Bronchial epithelial cell (primary cell): Measurements from ENCODE around the gene KLHL22. TPM values are rescaled to one million over a fixed set of nuclear protein-coding genes. Genes with fewer than 3 reads are reported as not detected.

Experiments
- DNase-seq: peaks from one replicate; pipeline ENCODE4 v3.0.0-alpha.2; 2010; ENCODE audit warnings: low read depth
- FAIRE-seq: peaks from 2 replicates; lab custom pipeline; 2011; peaks lifted over from hg19 to GRCh38; lab: Jason Lieb, UNC
- H3K27me3 ChIP-seq: 2 replicates; pipeline ENCODE4 v1.5.1; 2011; ENCODE audit warnings: low read length; ENCODE audit not compliant: control insufficient read depth, insufficient read depth
- H3K36me3 ChIP-seq: 2 replicates; pipeline ENCODE4 v1.5.1; 2011; ENCODE audit warnings: low read length; ENCODE audit not compliant: control insufficient read depth, insufficient read depth
- H3K4me3 ChIP-seq: 2 replicates; pipeline ENCODE4 v1.5.1; 2011; ENCODE audit warnings: mild to moderate bottlenecking, low read depth, low read length, control low read depth
- CTCF ChIP-seq: IDR thresholded peaks from 2 replicates; pipeline ENCODE4 v1.5.1; 2011; ENCODE audit warnings: mild to moderate bottlenecking, moderate library complexity, low read length, control low read depth, inconsistent platforms; ENCODE audit not compliant: insufficient read depth, severe bottlenecking
- total RNA-seq: library from RNA; depleted of rRNA; stranded (reverse); fragments of >200 nt; gene quantifications from 2 replicates; pipeline ENCODE4 v1.2.1, GENCODE V29; 2014

The KLHL22 gene
- total RNA-seq, 1 donor from 2014 or later = 17.1 TPM

- H3K4me3 ChIP-seq = no peak overlapping the region
- DNase-seq = peak; percentile 96
These were observed 36.0 kb upstream of the KLHL22 start for GRCh38 chr22:20531404-20532201.

GRCh38 chr22:20531154-20531403 lies 35.5 kb upstream of the KLHL22 start:
- H3K4me3 ChIP-seq = no peak overlapping the region
- TF ChIP-seq CTCF = no peak
- DNase-seq (no peak), FAIRE-seq (no peak)
- no peaks in the 10 kb centered on the region for H3K27me3 ChIP-seq
- peaks cover 15% of the 10 kb centered on the region for H3K36me3 ChIP-seq

More at GRCh38 chr22:20531404-20532201, 36.0 kb upstream of the KLHL22 start:
- peaks cover 16% of the 10 kb centered on the region for H3K36me3 ChIP-seq
- FAIRE-seq = peak; percentile 96
- no peaks in the 10 kb centered on the region for H3K27me3 ChIP-seq
- TF ChIP-seq CTCF = no peak

GRCh38 chr22:20530368-20531153 lies 35.0 kb upstream of the KLHL22 start:
- Histone ChIP-seq H3K36me3 (peaks cover 14% of the 10 kb centered on the region), H3K4me3 (no peak overlapping the region), H3K27me3 (no peaks in the 10 kb centered on the region)
- peak; percentile 93 for DNase-seq
- peak; percentile 17 for TF ChIP-seq CTCF
- peak; percentile 97 for FAIRE-seq

GRCh38 chr22:20528405-20528978 lies 32.9 kb upstream of the KLHL22 start:
- FAIRE-seq = no peak
- no peak for DNase-seq
- H3K36me3 ChIP-seq = peaks cover 12% of the 10 kb centered on the region
- no peak for TF ChIP-seq CTCF
- no peak overlapping the region for H3K4me3 ChIP-seq
- no peaks in the 10 kb centered on the region for H3K27me3 ChIP-seq

- peaks cover 16% of the 10 kb centered on the region for H3K36me3 ChIP-seq
These were observed 31.2 kb upstream of the KLHL22 start for GRCh38 chr22:20526628-20527355.

More at GRCh38 chr22:20526628-20527355, 31.2 kb upstream of the KLHL22 start:
- TF ChIP-seq CTCF = no peak
- Histone ChIP-seq H3K27me3 (no peaks in the 10 kb centered on the region), H3K4me3 (no peak overlapping the region)
- FAIRE-seq (no peak), DNase-seq (peak; percentile 81)
